HG03520 (cell line): ENCODE data around the gene C1orf167.

Source experiments
- ATAC-seq: cut with Tn5 transposase; IDR thresholded peaks from one replicate; pipeline ENCODE4 v1.9.1; 2021; ENCODE audit warnings: mild to moderate bottlenecking, moderate library complexity; ENCODE audit not compliant: unreplicated experiment

Gene C1orf167

DNA sequence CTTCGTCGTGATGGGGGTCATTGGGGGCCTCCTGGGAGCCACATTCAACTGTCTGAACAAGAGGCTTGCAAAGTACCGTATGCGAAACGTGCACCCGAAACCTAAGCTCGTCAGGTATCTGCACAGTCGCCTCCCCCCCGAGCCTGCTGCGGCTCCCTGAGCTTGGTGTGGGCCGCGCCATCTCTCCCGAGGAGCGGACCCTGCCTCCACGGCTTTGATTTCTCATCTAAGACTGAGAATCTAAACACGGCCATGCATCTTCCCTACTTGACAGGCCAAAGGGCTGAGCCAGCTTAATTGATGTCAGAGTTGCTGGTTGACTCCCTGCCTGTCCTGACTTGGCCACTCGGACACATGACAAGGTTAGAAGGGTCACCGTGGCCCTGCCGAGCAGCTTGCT, 66.5 kb downstream of the C1orf167 start:
- ATAC-seq: no peak

DNA sequence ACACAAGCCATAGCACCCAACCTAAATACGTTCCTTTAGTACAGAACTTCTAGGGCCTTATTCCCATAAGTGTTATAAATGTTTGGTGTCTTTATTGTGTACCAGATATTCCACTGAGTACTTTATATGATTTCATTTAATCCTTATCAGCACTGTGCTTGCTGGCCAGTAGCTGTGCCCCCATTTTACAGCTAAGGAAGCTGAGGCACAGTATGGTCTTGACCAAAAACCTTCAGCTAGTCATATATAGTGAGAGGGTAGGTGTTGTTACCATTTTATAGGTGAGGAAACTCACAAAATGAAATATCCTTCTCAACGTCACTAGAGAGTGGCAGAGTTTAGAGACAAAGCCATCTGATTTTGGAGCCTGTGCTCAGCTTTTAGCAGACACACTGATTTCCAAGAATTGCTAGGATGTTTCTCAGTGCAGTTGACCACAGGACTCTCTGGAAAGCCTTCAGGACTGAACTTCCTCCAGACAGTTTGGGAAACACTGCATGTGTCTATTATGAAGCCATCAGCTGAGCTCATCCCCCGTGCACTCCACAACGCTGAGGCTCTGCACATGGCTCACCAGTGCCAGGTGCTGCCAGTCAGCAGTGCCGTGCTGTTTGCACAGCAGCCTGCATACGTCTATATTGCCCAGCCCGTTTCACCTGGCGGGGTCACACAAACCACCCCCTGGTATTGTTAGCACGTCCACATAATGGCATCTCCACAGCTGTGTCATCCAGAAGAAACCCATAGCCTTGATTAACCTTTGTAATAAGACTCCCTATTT, 70.1 kb downstream of the C1orf167 start:
- ATAC-seq: no peak

DNA sequence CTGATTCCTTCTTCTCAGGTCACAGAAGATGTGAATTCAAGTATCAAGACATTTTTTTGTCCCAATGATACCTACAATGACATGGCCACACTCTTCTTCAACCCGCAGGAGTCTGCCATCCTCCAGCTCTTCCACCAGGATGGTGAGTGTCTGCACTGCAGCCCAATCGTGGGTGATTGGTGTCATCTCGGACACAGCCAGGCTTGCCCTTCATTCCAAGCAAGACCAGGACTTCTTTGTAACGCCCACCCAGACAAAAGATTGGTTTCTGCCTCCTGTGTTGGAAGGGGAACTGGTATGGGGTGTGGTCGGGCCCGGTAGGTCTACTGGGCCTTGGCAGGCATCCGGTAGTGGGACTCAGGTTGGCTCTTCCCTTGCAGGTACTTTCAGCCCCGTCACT, 71.5 kb downstream of the C1orf167 start:
- ATAC-seq: no peak

GRCh38 chr1:11833900-11834299, 71.9 kb downstream of the C1orf167 start:
- ATAC-seq: no peak

DNA sequence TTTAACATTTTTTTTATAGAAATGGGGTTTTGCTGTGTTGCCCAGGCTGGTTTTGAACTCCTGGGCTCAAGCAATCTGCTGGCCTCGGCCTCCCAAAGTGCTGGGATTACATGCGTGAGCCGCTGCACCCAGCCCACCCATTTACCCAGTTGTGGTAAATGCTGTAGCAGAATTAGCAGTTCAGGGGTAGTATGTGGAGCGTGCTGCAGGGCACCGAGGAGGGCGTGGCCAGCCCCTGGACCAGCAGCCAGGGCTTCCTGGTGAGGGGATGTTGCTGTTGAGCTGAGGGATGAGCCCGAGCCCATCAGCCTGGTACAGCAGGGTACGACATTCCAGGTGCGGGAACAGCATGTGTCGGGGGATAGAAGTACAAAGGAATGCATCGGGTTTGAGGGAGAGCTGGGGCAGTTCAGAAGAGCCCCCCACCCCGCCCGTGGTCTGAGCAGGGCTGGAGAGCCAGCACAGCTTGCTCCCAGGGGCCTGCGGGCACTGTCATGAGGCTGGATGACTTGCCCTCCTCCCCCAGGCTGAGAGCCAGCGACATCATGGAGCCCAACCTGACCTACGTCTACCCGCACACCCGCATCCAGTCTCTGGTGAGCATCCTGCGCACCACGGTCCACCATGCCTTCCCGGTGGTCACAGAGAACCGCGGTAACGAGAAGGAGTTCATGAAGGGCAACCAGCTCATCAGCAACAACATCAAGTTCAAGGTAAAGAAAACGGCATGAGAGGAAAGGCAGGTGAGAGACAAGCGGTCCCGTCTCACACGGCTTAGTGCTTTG, 73.6 kb downstream of the C1orf167 start:
- ATAC-seq: no peak

- ATAC-seq: no peak
Measured at GRCh38 chr1:11836955-11837766, 75.2 kb downstream of the C1orf167 start.

DNA sequence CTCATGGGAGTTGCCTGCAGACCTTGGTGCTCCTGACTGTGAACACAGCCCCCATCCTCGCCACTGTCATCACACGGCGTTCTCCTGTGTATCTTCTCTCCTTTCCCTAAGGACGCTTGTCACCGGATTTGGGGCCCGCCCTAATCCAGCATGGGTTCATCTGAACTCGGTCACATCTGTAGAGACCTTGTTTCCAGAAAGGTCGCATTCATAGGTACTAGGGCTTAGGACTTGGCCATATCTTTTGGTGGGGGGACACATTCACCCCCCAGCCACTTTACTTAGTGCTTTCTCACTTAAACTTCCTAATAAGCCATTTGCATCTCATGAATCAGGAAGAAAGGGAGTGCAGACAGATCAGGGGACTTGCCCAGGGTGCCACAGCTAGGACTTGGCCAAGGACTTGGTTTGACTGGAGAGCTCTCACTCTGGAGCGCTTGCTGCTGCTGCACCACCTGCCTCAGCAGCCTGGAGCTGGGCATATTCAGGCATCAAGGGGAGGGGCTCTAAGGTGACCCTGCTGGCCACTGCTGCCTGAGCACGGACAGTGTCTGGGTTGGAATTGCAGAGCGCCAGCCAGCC, 75.9 kb downstream of the C1orf167 start:
- ATAC-seq: no peak

DNA sequence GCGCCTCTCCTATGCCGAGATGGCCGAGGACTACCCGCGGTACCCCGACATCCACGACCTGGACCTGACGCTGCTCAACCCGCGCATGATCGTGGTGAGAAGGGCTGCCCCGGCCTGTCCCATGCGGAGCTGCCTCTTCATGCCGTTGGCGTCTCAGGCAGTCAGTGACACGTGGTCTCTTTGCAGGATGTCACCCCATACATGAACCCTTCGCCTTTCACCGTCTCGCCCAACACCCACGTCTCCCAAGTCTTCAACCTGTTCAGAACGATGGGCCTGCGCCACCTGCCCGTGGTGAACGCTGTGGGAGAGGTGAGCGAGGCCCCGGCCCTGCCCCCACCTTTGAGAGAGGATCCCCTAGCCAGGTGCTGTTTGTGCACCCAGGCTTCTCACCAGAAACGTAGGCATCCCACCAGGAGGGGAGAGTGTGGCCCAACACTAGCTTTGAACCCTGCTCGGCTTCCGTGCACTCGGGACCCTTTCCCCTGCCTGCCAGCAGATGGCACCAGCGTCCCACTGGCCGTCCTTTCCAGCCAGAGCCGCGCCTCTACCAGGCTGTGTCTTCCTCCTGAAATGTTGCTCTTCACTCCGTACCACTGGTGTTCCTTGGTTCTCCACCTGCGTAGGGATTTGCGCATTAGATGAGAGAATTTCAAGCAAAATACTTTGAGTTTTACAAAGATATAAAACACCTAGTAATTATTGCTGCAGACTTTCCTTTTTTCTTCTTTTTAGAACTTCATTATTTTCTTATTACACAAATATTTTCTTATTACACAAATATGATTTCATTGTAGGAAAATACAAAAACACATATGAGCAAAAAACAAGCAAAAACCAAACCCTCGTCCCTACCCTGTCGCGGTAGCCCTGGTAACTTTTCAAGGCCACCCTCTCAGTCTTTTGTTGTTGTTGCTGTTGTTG, 76.6 kb downstream of the C1orf167 start:
- no peak for ATAC-seq
